ENCODE measurements around the gene TSC2.

Gene TSC2

GRCh38 chr16:2081201-2082084, 33.7 kb downstream of the TSC2 start:
- Histone ChIP-seq H3K27ac (ENCODE audit: low read length) (no peak overlapping the region), H3K27me3 (ENCODE audit: control insufficient read depth, insufficient read depth, low read length) (no peaks in the 10 kb centered on the region)
- WGBS (ENCODE audit: insufficient coverage, insufficient read length) = no CpG with 5 or more reads among the region's 35 CpGs

GRCh38 chr16:2082171-2082982, 34.6 kb downstream of the TSC2 start:
- Histone ChIP-seq H3K27ac (ENCODE audit: low read length) (no peak overlapping the region), H3K36me3 (ENCODE audit: control insufficient read depth, insufficient read depth, low read length) (peaks cover 22% of the 10 kb centered on the region), H3K4me1 (ENCODE audit: control insufficient read depth, insufficient read depth, low read length) (no peaks in the 10 kb centered on the region), H3K4me3 (ENCODE audit: low read length) (no peak overlapping the region), H3K27me3 (ENCODE audit: control insufficient read depth, insufficient read depth, low read length) (no peaks in the 10 kb centered on the region), H3K9me3 (ENCODE audit: control insufficient read depth, insufficient read depth, low read length) (no peaks in the 10 kb centered on the region)
- no peak for DNase-seq (ENCODE audit: low read depth, low spot score)
- WGBS (ENCODE audit: insufficient coverage, insufficient read length) = no CpG with 5 or more reads among the region's 32 CpGs

More at GRCh38 chr16:2081201-2082084, 33.7 kb downstream of the TSC2 start:
- DNase-seq (ENCODE audit: low read depth, low spot score) = no peak
- Histone ChIP-seq H3K4me1 (ENCODE audit: control insufficient read depth, insufficient read depth, low read length) (no peaks in the 10 kb centered on the region), H3K36me3 (ENCODE audit: control insufficient read depth, insufficient read depth, low read length) (peaks cover 16% of the 10 kb centered on the region), H3K4me3 (ENCODE audit: low read length) (no peak overlapping the region), H3K9me3 (ENCODE audit: control insufficient read depth, insufficient read depth, low read length) (no peaks in the 10 kb centered on the region)

GRCh38 chr16:2082983-2083364, 35.2 kb downstream of the TSC2 start:
- H3K4me1 ChIP-seq (ENCODE audit: control insufficient read depth, insufficient read depth, low read length) = no peaks in the 10 kb centered on the region
- peaks cover 27% of the 10 kb centered on the region for H3K36me3 ChIP-seq (ENCODE audit: control insufficient read depth, insufficient read depth, low read length)
- no peak for DNase-seq (ENCODE audit: low read depth, low spot score)
- no peaks in the 10 kb centered on the region for H3K27me3 ChIP-seq (ENCODE audit: control insufficient read depth, insufficient read depth, low read length)
- WGBS (ENCODE audit: insufficient coverage, insufficient read length) = no CpG with 5 or more reads among the region's 16 CpGs
- no peak overlapping the region for H3K27ac ChIP-seq (ENCODE audit: low read length)
- no peak overlapping the region for H3K4me3 ChIP-seq (ENCODE audit: low read length)
- H3K9me3 ChIP-seq (ENCODE audit: control insufficient read depth, insufficient read depth, low read length) = no peaks in the 10 kb centered on the region

- no CpG with 5 or more reads among the region's 19 CpGs for WGBS (ENCODE audit: insufficient coverage, insufficient read length)
- Histone ChIP-seq H3K36me3 (ENCODE audit: control insufficient read depth, insufficient read depth, low read length) (peaks cover 27% of the 10 kb centered on the region), H3K4me3 (ENCODE audit: low read length) (no peak overlapping the region), H3K4me1 (ENCODE audit: control insufficient read depth, insufficient read depth, low read length) (no peaks in the 10 kb centered on the region), H3K27ac (ENCODE audit: low read length) (no peak overlapping the region), H3K9me3 (ENCODE audit: control insufficient read depth, insufficient read depth, low read length) (no peaks in the 10 kb centered on the region), H3K27me3 (ENCODE audit: control insufficient read depth, insufficient read depth, low read length) (no peaks in the 10 kb centered on the region)
- DNase-seq (ENCODE audit: low read depth, low spot score) = no peak
Measured at GRCh38 chr16:2083409-2083808, 35.6 kb downstream of the TSC2 start.

GRCh38 chr16:2083876-2084780, 36.3 kb downstream of the TSC2 start:
- H3K36me3 ChIP-seq (ENCODE audit: control insufficient read depth, insufficient read depth, low read length) = peaks cover 32% of the 10 kb centered on the region
- WGBS (ENCODE audit: insufficient coverage, insufficient read length) = no CpG with 5 or more reads among the region's 44 CpGs
- H3K4me3 ChIP-seq (ENCODE audit: low read length) = no peak overlapping the region
- H3K27me3 ChIP-seq (ENCODE audit: control insufficient read depth, insufficient read depth, low read length) = no peaks in the 10 kb centered on the region
- no peak for DNase-seq (ENCODE audit: low read depth, low spot score)
- no peaks in the 10 kb centered on the region for H3K9me3 ChIP-seq (ENCODE audit: control insufficient read depth, insufficient read depth, low read length)
- H3K27ac ChIP-seq (ENCODE audit: low read length) = no peak overlapping the region
- no peaks in the 10 kb centered on the region for H3K4me1 ChIP-seq (ENCODE audit: control insufficient read depth, insufficient read depth, low read length)

GRCh38 chr16:2084895-2085625, 37.3 kb downstream of the TSC2 start:
- H3K4me3 ChIP-seq (ENCODE audit: low read length) = no peak overlapping the region
- WGBS (ENCODE audit: insufficient coverage, insufficient read length) = no CpG with 5 or more reads among the region's 29 CpGs
- peaks cover 29% of the 10 kb centered on the region for H3K36me3 ChIP-seq (ENCODE audit: control insufficient read depth, insufficient read depth, low read length)
- H3K27ac ChIP-seq (ENCODE audit: low read length) = no peak overlapping the region
- H3K9me3 ChIP-seq (ENCODE audit: control insufficient read depth, insufficient read depth, low read length) = no peaks in the 10 kb centered on the region
- H3K4me1 ChIP-seq (ENCODE audit: control insufficient read depth, insufficient read depth, low read length) = no peaks in the 10 kb centered on the region
- H3K27me3 ChIP-seq (ENCODE audit: control insufficient read depth, insufficient read depth, low read length) = no peaks in the 10 kb centered on the region
- no peak for DNase-seq (ENCODE audit: low read depth, low spot score)

GRCh38 chr16:2085669-2086068, 37.9 kb downstream of the TSC2 start:
- no peaks in the 10 kb centered on the region for H3K9me3 ChIP-seq (ENCODE audit: control insufficient read depth, insufficient read depth, low read length)
- peaks cover 29% of the 10 kb centered on the region for H3K36me3 ChIP-seq (ENCODE audit: control insufficient read depth, insufficient read depth, low read length)
- H3K27me3 ChIP-seq (ENCODE audit: control insufficient read depth, insufficient read depth, low read length) = no peaks in the 10 kb centered on the region
- no peak overlapping the region for H3K4me3 ChIP-seq (ENCODE audit: low read length)
- H3K27ac ChIP-seq (ENCODE audit: low read length) = no peak overlapping the region
- DNase-seq (ENCODE audit: low read depth, low spot score) = no peak
- peaks cover 4% of the 10 kb centered on the region; the same call in 1 of the 2 replicates for H3K4me1 ChIP-seq (ENCODE audit: control insufficient read depth, insufficient read depth, low read length)
- WGBS (ENCODE audit: insufficient coverage, insufficient read length) = no CpG with 5 or more reads among the region's 14 CpGs

GRCh38 chr16:2086106-2086742, 38.4 kb downstream of the TSC2 start:
- WGBS (ENCODE audit: insufficient coverage, insufficient read length) = no CpG with 5 or more reads among the region's 27 CpGs
- Histone ChIP-seq H3K4me1 (ENCODE audit: control insufficient read depth, insufficient read depth, low read length) (peaks cover 4% of the 10 kb centered on the region; the same call in 1 of the 2 replicates), H3K27me3 (ENCODE audit: control insufficient read depth, insufficient read depth, low read length) (no peaks in the 10 kb centered on the region), H3K9me3 (ENCODE audit: control insufficient read depth, insufficient read depth, low read length) (no peaks in the 10 kb centered on the region), H3K36me3 (ENCODE audit: control insufficient read depth, insufficient read depth, low read length) (peaks cover 29% of the 10 kb centered on the region), H3K4me3 (ENCODE audit: low read length) (no peak overlapping the region), H3K27ac (ENCODE audit: low read length) (no peak overlapping the region)
- no peak for DNase-seq (ENCODE audit: low read depth, low spot score)
